WTC11 (cell line): ENCODE data around the gene ZBTB12. TPM values are rescaled to one million over a fixed set of nuclear protein-coding genes. Genes with fewer than 3 reads are reported as not detected.

Experiments
- ATAC-seq: fragments of 200-7000 bp; cut with Tn5 transposase; 2 replicates; pipeline ENCODE4 v1.10.0; 2021; ENCODE audit warnings: mild to moderate bottlenecking, moderate library complexity
- CTCF ChIA-PET: fragments of 300-600 bp; sonication (Branson Sonifier 250); formaldehyde crosslinking; loops from one replicate; lab custom pipeline; 2021; ENCODE audit warnings: antibody characterized with exemption; lab: Charles Lee
- POLR2A ChIA-PET: fragments of 350-600 bp; sonication (Branson Sonifier 250); formaldehyde crosslinking; loops from one replicate; lab custom pipeline; 2021; ENCODE audit warnings: antibody characterized with exemption; lab: Charles Lee
- DNase-seq: peaks from one replicate; pipeline ENCODE4 v3.0.0; 2021; ENCODE audit warnings: low spot score
- H3K27ac Mint-ChIP-seq: 2 replicates; pipeline ENCODE4 v1.8.0; 2021; ENCODE audit warnings: mixed read lengths
- H3K27me3 Mint-ChIP-seq: 2 replicates; pipeline ENCODE4 v1.8.0; 2021; ENCODE audit warnings: low read depth, mild to moderate bottlenecking, moderate library complexity, mixed read lengths
- H3K36me3 Mint-ChIP-seq: 2 replicates; pipeline ENCODE4 v1.8.0; 2021; ENCODE audit warnings: mixed read lengths
- H3K4me1 Mint-ChIP-seq: 2 replicates; pipeline ENCODE4 v1.8.0; 2022; ENCODE audit warnings: mixed read lengths
- H3K4me3 Mint-ChIP-seq: 2 replicates; pipeline ENCODE4 v1.8.0; 2021; ENCODE audit warnings: mild to moderate bottlenecking, moderate library complexity, mixed read lengths
- H3K9me3 Mint-ChIP-seq: 2 replicates; pipeline ENCODE4 v1.8.0; 2021; ENCODE audit warnings: mixed read lengths
- CBFB ChIP-seq: sonication (generic); formaldehyde crosslinking; IDR thresholded peaks from 2 replicates; pipeline ENCODE4 v1.8.1; 2022; ENCODE audit warnings: mild to moderate bottlenecking, low read depth, missing genetic modification reagents
- ELF4 ChIP-seq: sonication (generic); formaldehyde crosslinking; IDR thresholded peaks from 2 replicates; pipeline ENCODE4 v1.8.1; 2022; ENCODE audit warnings: low read depth, mild to moderate bottlenecking, moderate library complexity, missing genetic modification reagents
- EMX1 ChIP-seq: fragments of 250-450 bp; sonication (Bioruptor Pico); IDR thresholded peaks from 2 replicates; pipeline ENCODE4 v1.8.0; 2021; ENCODE audit warnings: mild to moderate bottlenecking
- ETV6 ChIP-seq: sonication (generic); formaldehyde crosslinking; IDR thresholded peaks from 2 replicates; pipeline ENCODE4 v1.8.1; 2022; ENCODE audit warnings: mild to moderate bottlenecking, missing genetic modification reagents
- FOXK1 ChIP-seq: sonication (generic); formaldehyde crosslinking; IDR thresholded peaks from 2 replicates; pipeline ENCODE4 v1.8.0; 2022; ENCODE audit warnings: mild to moderate bottlenecking, moderate library complexity, missing genetic modification reagents
- GTF2I ChIP-seq: fragments of 250-450 bp; sonication (Bioruptor Pico); conservative IDR thresholded peaks from 2 replicates; pipeline ENCODE4 v1.4.0; 2021; ENCODE audit warnings: mild to moderate bottlenecking
- MYBL2 ChIP-seq: sonication (generic); formaldehyde crosslinking; IDR thresholded peaks from 2 replicates; pipeline ENCODE4 v1.8.1; 2023; ENCODE audit warnings: mild to moderate bottlenecking, moderate library complexity, missing genetic modification reagents
- NFATC4 ChIP-seq: fragments of 250-450 bp; sonication (Bioruptor Pico); IDR thresholded peaks from 2 replicates; pipeline ENCODE4 v1.9.0; 2021; ENCODE audit warnings: mild to moderate bottlenecking
- NFE2L1 ChIP-seq: sonication (generic); formaldehyde crosslinking; IDR thresholded peaks from 2 replicates; pipeline ENCODE4 v1.8.1; 2023; ENCODE audit warnings: missing genetic modification reagents
- SOX15 ChIP-seq: fragments of 250-450 bp; sonication (Bioruptor Pico); IDR thresholded peaks from 2 replicates; pipeline ENCODE4 v1.9.0; 2021; ENCODE audit warnings: mild to moderate bottlenecking
- TCF7 ChIP-seq: sonication (generic); formaldehyde crosslinking; IDR thresholded peaks from 2 replicates; pipeline ENCODE4 v1.8.0; 2022; ENCODE audit warnings: mild to moderate bottlenecking, low read depth, missing genetic modification reagents, moderate library complexity
- ZBTB21 ChIP-seq: sonication (generic); formaldehyde crosslinking; IDR thresholded peaks from 2 replicates; pipeline ENCODE4 v1.8.1; 2023; ENCODE audit warnings: mild to moderate bottlenecking, missing genetic modification reagents, borderline replicate concordance
- ZBTB43 ChIP-seq: sonication (generic); formaldehyde crosslinking; IDR thresholded peaks from 2 replicates; pipeline ENCODE4 v1.8.1; 2023; ENCODE audit warnings: mild to moderate bottlenecking, missing genetic modification reagents
- ZNF219 ChIP-seq: sonication (generic); formaldehyde crosslinking; IDR thresholded peaks from 2 replicates; pipeline ENCODE4 v1.8.0; 2023; ENCODE audit warnings: missing genetic modification reagents, mild to moderate bottlenecking, borderline replicate concordance
- ZNF232 ChIP-seq: sonication (generic); formaldehyde crosslinking; IDR thresholded peaks from 2 replicates; pipeline ENCODE4 v1.8.0; 2022; ENCODE audit warnings: mild to moderate bottlenecking, missing genetic modification reagents
- ZNF396 ChIP-seq: fragments of 250-450 bp; sonication (Bioruptor Pico); IDR thresholded peaks from 2 replicates; pipeline ENCODE4 v1.8.0; 2021; ENCODE audit warnings: mild to moderate bottlenecking, moderate library complexity, borderline replicate concordance
- ZNF416 ChIP-seq: fragments of 250-450 bp; sonication (Bioruptor Pico); IDR thresholded peaks from 2 replicates; pipeline ENCODE4 v1.9.0; 2021; ENCODE audit warnings: mild to moderate bottlenecking, inconsistent platforms
- ZNF425 ChIP-seq: fragments of 250-450 bp; sonication (Bioruptor Pico); conservative IDR thresholded peaks from 2 replicates; pipeline ENCODE4 v1.9.0; 2021; ENCODE audit warnings: mild to moderate bottlenecking
- ZNF532 ChIP-seq: fragments of 250-450 bp; sonication (Bioruptor Pico); IDR thresholded peaks from 2 replicates; pipeline ENCODE4 v1.9.0; 2021; ENCODE audit warnings: mild to moderate bottlenecking, borderline replicate concordance
- total RNA-seq: library from RNA; stranded (reverse); gene quantifications from 3 replicates; pipeline ENCODE4 v1.2.3, GENCODE V29; 2021
- TF ChIP-seq, protein P1 (sequence below): sonication (generic); formaldehyde crosslinking; IDR thresholded peaks from 2 replicates; pipeline ENCODE4 v1.8.1; 2023; ENCODE audit warnings: mild to moderate bottlenecking, missing genetic modification reagents
- TF ChIP-seq, protein P2 (sequence below): sonication (generic); formaldehyde crosslinking; IDR thresholded peaks from 2 replicates; pipeline ENCODE4 v1.8.1; 2022; ENCODE audit warnings: missing genetic modification reagents, borderline replicate concordance
- TF ChIP-seq, protein P3 (sequence below): sonication (generic); formaldehyde crosslinking; conservative IDR thresholded peaks from 2 replicates; pipeline ENCODE4 v1.8.1; 2022; ENCODE audit warnings: mild to moderate bottlenecking, missing genetic modification reagents
- TF ChIP-seq, protein P4 (sequence below): sonication (generic); formaldehyde crosslinking; IDR thresholded peaks from 2 replicates; pipeline ENCODE4 v1.8.1; 2022; ENCODE audit warnings: mild to moderate bottlenecking, missing genetic modification reagents, moderate library complexity, borderline replicate concordance

The ZBTB12 gene
- total RNA-seq, 1 experiment from 2014 or later: 24.0 TPM

DNA sequence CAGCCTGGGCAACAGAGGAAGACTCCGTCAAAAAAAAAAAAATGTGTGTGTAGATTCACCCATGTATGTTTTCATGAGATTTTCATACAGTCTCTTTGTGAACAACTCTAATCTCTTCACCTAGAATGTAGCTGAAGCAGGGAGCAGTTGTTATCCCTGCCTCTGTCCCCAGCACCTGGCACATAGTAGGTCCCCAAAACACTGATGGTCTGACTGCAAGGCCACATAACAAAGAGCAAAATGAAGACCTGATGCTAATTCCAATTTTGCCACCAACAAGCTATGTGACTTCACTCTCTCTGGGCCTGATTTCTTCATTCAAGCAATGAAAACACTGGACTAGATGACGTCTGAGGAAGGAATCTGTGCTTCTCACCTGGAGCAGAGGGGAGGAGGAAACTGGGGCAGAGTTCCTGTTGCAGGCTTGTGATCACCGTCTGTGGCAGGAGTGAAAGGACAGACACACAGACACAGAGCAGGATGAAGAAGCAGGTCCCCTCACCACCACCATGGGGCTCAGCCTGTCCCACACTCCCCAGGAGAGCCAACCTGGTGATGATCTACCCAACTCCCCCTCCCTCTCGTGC lies 27.7 kb downstream of the ZBTB12 start (continued):
- TF ChIP-seq ZNF532 (no peak), ZBTB21 (CRISPR knock-in tag) (no peak), ZNF396 (CRISPR knock-in tag) (no peak), ETV6 (CRISPR knock-in tag) (no peak), ELF4 (CRISPR knock-in tag) (no peak), ZBTB43 (CRISPR knock-in tag) (no peak), MYBL2 (CRISPR knock-in tag) (no peak)
- TF ChIP-seq, all 79 proteins: peak for 0

DNA sequence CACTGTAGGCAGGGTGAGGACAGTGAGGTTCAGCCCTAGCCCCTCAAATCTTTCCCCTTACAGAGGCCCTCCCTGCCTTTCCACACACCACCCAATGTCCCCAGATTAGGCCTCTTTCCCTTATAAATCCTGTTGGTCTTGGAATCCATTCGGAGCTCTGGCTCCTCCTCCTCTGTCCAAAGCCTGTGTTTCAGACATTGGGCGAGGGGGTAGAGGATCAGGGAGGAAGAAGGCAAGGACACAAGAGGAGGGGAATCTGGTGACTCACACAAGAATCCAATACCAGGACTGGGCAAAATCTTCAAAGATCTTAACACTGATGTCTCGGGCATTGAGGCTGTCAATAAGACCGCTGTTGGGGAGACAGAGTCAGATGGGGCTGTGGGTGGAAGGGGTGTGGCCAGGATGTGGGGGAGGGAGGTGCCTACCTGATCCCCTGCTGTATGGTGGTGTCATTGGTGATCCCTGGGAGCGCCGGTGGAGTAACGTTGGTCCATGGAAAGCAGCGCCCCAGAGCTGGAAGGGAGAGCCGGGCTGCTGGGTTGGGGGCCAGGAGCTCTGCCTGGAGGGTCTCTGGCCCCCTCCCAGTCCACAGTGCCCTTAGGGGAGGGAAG lies 30.7 kb downstream of the ZBTB12 start:
- ATAC-seq (peak; percentile 33), DNase-seq (no peak)
- no peaks in the 10 kb centered on the region for H3K36me3 Mint-ChIP-seq
- H3K4me3 Mint-ChIP-seq: no peak overlapping the region
- POLR2A ChIA-PET: no interaction called here
- H3K4me1 Mint-ChIP-seq: peaks cover 9% of the 10 kb centered on the region
- H3K27me3 Mint-ChIP-seq: no peaks in the 10 kb centered on the region
- CTCF ChIA-PET: interaction anchor here (1.0 to 1.7 kb wide), 2 partner anchors 11 to 190 kb away, joined by 4 to 5 read pairs; partner anchors contain the start of gene LY6G5C
- no peaks in the 10 kb centered on the region for H3K9me3 Mint-ChIP-seq
- no peak for TF ChIP-seq ZNF425 (CRISPR knock-in tag)
- TF ChIP-seq EMX1 (CRISPR knock-in tag): no peak
- TF ChIP-seq, protein P1, sequence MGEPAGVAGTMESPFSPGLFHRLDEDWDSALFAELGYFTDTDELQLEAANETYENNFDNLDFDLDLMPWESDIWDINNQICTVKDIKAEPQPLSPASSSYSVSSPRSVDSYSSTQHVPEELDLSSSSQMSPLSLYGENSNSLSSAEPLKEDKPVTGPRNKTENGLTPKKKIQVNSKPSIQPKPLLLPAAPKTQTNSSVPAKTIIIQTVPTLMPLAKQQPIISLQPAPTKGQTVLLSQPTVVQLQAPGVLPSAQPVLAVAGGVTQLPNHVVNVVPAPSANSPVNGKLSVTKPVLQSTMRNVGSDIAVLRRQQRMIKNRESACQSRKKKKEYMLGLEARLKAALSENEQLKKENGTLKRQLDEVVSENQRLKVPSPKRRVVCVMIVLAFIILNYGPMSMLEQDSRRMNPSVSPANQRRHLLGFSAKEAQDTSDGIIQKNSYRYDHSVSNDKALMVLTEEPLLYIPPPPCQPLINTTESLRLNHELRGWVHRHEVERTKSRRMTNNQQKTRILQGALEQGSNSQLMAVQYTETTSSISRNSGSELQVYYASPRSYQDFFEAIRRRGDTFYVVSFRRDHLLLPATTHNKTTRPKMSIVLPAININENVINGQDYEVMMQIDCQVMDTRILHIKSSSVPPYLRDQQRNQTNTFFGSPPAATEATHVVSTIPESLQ (CRISPR knock-in tag): no peak
- no peak for TF ChIP-seq ZNF416
- no peak for TF ChIP-seq ELF4 (CRISPR knock-in tag)
- no peak for TF ChIP-seq FOXK1 (CRISPR knock-in tag)
- TF ChIP-seq ZNF219 (CRISPR knock-in tag): no peak
- TF ChIP-seq NFE2L1 (CRISPR knock-in tag): no peak
- TF ChIP-seq, protein P2, sequence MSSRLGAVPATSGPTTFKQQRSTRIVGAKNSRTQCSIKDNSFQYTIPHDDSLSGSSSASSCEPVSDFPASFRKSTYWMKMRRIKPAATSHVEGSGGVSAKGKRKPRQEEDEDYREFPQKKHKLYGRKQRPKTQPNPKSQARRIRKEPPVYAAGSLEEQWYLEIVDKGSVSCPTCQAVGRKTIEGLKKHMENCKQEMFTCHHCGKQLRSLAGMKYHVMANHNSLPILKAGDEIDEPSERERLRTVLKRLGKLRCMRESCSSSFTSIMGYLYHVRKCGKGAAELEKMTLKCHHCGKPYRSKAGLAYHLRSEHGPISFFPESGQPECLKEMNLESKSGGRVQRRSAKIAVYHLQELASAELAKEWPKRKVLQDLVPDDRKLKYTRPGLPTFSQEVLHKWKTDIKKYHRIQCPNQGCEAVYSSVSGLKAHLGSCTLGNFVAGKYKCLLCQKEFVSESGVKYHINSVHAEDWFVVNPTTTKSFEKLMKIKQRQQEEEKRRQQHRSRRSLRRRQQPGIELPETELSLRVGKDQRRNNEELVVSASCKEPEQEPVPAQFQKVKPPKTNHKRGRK (CRISPR knock-in tag): no peak
- TF ChIP-seq CBFB: no peak
- TF ChIP-seq TCF7 (CRISPR knock-in tag): no peak
- TF ChIP-seq ZNF232 (CRISPR knock-in tag): no peak
- TF ChIP-seq, protein P3, sequence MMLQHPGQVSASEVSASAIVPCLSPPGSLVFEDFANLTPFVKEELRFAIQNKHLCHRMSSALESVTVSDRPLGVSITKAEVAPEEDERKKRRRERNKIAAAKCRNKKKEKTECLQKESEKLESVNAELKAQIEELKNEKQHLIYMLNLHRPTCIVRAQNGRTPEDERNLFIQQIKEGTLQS (CRISPR knock-in tag): no peak
- no peak for TF ChIP-seq NFATC4 (CRISPR knock-in tag)
- TF ChIP-seq, protein P4, sequence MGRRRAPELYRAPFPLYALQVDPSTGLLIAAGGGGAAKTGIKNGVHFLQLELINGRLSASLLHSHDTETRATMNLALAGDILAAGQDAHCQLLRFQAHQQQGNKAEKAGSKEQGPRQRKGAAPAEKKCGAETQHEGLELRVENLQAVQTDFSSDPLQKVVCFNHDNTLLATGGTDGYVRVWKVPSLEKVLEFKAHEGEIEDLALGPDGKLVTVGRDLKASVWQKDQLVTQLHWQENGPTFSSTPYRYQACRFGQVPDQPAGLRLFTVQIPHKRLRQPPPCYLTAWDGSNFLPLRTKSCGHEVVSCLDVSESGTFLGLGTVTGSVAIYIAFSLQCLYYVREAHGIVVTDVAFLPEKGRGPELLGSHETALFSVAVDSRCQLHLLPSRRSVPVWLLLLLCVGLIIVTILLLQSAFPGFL (CRISPR knock-in tag): no peak
- TF ChIP-seq GTF2I (CRISPR knock-in tag): no peak
- TF ChIP-seq SOX15 (CRISPR knock-in tag): no peak
- H3K27ac Mint-ChIP-seq: peak overlapping the region; percentile 60
